HG03025 (cell line): ENCODE measurements around the gene ANKRD12.
"Not testable (repeated sequence)": the region's sequence is repeated elsewhere in the genome, so short reads cannot be mapped to it uniquely, and the experiment has no call there.

Experiments used
- ATAC-seq: cut with Tn5 transposase; IDR thresholded peaks from one replicate; pipeline ENCODE4 v1.9.1; 2021; ENCODE audit warnings: mild to moderate bottlenecking, moderate library complexity; ENCODE audit not compliant: unreplicated experiment, low FRiP score

ANKRD12 gene

GRCh38 chr18:9139400-9140039 is 2.9 kb downstream of the ANKRD12 start:
- no peak for ATAC-seq

- ATAC-seq = no peak
Observed at GRCh38 chr18:9140381-9140780, 3.8 kb downstream of the ANKRD12 start.

DNA sequence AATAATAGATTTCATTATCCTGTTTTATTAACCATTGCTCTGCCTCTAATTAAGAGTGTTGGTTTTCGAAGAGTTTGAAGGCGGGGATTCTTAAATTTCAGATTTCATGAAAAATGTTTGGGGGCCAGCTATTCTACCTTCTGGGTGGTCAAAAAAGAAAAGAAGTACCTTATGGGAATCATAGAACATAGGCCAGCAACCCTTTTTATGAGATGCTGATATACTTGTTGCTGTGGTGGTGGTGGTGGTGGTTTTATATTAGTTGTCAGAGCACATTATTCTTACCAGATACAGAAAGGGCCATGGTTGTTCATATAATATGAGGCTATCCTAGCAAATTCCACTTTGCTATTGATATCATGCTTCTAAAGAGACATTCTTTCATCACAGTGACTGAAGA is 4.4 kb downstream of the ANKRD12 start:
- no peak for ATAC-seq

- no peak for ATAC-seq
Observed at GRCh38 chr18:9146224-9146623, 9.6 kb downstream of the ANKRD12 start.

DNA sequence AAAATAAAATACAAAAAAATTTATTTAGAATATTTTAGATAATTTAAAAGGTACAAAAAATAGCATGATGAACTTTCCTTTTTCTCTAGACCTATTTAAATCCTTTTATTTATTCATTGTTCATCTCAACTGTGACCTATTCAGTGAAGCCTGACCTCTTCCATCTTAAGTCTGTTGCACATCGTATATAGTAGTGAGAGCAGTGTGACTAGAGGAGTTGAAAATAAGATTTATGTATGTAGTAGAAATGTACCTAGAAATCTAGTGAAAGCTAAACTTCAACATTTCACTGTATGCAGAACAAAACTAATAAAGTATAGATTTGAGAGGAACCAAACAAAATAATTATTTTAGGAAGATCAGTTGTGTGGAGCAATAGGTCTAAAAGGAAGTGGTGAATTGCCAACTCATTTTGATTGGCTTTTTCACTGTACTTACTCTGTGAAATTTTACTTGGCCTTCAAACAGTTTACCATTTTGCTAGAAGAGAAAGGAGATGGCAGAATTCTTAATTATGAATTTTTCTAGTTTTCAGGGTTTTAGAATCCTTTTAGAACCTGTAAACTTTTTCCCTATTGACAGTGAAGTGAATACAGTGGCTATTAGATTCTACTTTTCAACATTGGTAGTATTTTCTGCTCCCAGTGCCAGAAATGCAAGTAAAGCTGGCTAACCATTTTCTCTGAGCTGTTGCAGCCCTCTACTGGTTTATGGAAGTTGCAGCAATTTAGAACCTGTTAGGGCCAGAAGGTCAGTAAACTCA is 11.0 kb downstream of the ANKRD12 start:
- ATAC-seq = no peak

- no peak for ATAC-seq
Observed at GRCh38 chr18:9148203-9148552, 11.6 kb downstream of the ANKRD12 start.

DNA sequence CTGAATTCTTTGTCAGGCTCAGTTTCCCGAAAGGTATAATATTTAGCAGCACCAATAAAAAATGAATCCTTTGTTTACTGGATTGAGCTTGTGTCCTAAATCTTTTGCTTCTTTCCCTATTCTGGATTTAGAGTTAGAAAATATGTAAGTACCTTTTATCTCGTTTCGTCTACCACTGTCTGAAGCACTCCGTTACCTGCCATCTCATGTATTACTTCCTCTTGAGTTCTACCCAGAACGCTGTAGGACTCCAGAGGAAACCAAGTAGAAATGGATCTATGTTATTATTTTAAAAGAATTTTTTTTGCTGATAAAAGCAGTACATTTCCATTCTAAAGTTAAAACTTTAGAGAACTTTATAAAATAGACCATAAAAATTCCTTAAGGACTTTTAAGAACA is 13.5 kb downstream of the ANKRD12 start:
- no peak for ATAC-seq

- no peak for ATAC-seq
Observed at GRCh38 chr18:9153256-9153655, 16.7 kb downstream of the ANKRD12 start.

DNA sequence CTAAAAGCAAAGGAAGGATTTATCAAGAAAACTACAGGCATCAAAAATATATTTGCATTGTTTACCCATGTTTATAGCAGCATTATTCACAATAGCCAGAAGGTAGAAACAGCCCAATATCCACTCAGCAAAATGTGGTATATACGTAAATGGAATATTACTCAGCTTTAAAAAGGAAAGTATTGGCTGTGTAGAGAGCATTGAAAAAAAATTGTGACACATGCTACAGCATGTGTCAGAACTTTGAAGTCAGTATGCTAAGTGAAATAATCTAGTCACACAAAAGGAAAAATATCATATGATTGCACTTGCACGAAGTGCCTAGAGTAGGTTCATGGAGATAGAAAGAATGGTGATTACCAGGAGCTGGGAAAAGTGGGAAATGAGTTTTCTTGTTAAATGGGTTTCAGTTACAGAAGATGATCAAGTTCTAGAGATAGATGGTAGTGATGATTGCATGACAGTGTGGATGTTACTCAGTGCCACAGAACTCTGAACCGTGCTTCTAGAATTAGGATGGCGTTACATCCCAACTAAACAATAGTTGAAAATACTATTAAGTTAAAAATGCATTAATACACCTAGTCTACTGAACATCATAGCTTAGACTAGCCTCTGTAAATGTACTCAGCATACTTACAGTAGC is 20.1 kb downstream of the ANKRD12 start:
- no peak for ATAC-seq

- no peak for ATAC-seq
Observed at GRCh38 chr18:9157806-9158205, 21.2 kb downstream of the ANKRD12 start.

DNA sequence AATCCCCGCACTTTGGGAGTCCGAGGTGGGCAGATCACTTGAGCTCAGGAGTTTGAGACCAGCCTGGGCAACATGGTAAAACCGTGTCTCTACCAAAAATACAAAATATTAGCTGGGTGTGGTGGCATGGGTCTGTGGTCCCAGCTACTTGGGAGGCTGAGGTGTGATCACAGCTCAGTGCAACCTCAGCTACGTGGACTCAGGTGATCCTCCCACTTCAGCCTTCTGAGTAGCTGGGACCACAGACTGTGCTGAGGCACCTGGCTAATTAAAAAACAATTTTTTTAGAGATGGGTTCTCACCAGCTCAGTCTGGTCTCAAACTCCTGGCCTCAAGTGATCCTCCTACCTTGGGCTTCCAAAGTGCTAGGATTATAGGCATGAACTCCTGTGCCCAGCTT is 23.4 kb downstream of the ANKRD12 start:
- no peak for ATAC-seq

DNA sequence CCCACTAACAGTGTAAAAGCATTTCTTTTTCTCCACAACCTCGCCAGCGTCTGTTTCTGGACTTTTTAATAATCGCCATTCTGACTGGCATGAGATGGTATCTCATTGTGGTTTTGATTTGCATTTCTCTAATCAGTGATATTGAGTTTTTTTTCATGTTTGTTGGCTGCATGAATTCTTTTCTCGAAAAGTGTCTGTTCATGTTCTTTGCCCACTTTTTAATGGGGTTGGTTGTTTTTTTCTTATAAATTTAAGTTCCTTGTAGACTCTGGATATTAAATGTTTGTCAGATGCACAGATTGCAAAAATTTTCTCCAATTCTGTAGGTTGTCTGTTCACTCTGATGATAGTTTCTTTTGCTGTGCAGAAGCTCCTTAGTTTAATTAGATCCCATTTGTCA is 26.1 kb downstream of the ANKRD12 start:
- ATAC-seq = not testable (repeated sequence)

GRCh38 chr18:9164149-9164548 is 27.6 kb downstream of the ANKRD12 start:
- not testable (repeated sequence) for ATAC-seq

- ATAC-seq = not testable (repeated sequence)
Observed at GRCh38 chr18:9165883-9166282, 29.3 kb downstream of the ANKRD12 start.

DNA sequence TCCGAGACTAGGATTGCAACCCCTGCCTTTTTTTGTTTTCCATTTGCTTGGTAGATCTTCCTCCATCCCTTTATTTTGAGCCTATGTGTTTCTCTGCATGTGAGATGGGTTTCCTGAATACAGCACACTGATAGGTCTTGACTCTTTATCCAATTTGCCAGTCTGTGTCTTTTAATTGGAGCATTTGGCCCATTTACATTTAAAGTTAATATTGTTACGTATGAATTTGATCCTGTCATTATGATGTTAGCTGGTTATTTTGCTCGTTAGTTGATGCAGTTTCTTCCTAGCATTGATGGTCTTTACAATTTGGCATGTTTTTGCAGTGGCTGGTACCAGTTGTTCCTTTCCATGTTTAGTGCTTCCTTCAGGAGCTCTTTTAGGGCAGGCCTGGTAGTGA is 32.9 kb downstream of the ANKRD12 start:
- not testable (repeated sequence) for ATAC-seq

DNA sequence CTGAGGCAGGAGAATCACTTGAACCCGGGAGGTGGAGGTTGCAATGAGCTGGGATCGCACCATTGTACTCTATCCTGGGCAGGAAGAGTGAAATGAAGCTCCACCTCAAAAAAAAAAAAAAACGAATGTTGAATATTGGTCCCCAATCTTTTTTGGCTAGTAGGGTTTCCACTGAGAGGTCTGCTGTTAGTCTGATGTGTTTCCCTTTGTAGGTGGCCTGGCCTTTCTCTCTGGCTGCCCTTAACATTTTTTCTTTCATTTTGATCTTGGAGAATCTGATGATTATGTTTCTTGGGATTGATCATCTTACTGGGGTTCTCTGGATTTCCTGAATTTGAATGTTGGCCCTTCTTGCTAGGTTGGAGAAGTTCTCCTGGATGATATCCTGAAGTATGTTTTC is 35.3 kb downstream of the ANKRD12 start:
- ATAC-seq = not testable (repeated sequence)

DNA sequence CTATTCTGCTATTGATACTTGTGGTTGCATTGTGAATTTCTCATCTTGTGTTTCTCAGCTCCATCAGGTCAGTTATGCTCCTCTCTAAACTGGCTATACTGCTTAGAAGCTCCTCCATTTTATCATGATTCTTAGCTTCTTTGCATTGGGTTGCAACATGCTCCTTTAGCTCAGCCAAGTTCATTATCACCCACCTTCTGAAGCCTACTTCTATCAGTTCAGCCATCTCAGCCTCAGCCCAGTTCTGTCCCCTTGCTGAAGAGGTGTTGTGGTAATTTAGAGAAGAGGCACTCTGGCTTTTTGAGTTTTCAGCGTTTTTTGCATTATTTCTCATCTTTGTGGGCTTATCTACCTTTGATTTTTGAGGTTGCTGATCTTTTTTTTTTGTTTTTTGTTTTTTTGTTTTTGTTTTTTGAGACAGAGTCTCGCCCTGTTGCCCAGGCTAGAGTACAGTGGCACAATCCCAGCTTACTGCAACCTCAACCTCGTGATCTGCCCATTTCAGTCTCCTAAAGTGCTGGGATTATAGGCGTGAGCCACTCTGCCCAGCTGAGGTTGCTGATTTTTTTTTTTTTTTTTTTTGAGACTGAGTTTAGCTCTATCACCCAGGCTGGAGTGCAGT is 36.0 kb downstream of the ANKRD12 start:
- ATAC-seq = no peak

DNA sequence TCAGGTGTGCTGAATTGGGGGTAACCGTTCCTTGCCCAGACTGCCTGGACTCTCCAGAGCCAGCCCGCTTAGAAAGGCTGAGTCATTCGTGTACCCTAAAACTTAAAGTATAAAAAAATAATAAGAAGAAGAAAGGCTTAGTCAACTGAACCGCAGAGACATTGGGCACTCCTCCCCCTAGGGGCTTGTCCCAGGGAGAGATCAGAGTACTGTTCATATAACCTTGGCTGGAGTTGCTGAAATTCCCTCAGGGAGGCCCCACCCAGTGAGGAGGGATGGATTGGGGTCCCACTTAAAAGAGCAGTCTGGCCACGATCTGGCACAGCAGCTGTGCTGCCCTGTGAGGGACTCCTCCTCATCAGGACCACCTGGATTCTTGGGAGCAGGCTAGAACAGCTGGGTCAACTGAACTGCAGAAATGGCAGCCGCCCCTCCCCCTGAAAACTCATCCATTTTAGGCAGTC is 37.2 kb downstream of the ANKRD12 start:
- no peak for ATAC-seq

GRCh38 chr18:9174302-9174701 is 37.7 kb downstream of the ANKRD12 start:
- no peak for ATAC-seq

- ATAC-seq = no peak
Observed at GRCh38 chr18:9175115-9175514, 38.5 kb downstream of the ANKRD12 start.

DNA sequence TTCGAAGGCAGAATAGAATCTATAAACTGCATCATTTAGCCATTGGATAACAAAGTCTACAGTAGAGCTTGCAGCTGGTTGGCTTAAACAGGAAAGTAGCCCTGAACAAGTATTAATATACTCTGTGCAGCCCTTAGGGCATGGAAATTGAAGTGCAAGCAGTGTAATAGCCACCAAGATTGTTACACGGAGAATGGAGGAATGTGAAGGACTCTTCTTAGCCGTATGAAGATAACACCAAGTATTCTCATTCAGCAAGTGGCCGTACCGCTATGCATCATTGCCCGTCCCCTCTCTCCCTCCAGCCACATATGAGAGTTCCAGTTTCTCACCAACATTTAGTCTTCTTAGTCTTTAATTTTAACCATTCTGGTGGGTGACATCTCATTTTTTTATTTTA is 40.5 kb downstream of the ANKRD12 start:
- ATAC-seq = no peak
